ENCODE results near the gene KIF3C. TPM values are rescaled to one million over a fixed set of nuclear protein-coding genes. Genes with fewer than 3 reads are reported as not detected.
"Not testable (repeated sequence)": the region's sequence is repeated elsewhere in the genome, so short reads cannot be mapped to it uniquely, and the experiment has no call there.

KIF3C gene
- 10 to 100 TPM in 2 of 4 donors, 1 to 10 TPM in 2; 6.6 to 14.3 (median 9.3) TPM for total RNA-seq

DNA sequence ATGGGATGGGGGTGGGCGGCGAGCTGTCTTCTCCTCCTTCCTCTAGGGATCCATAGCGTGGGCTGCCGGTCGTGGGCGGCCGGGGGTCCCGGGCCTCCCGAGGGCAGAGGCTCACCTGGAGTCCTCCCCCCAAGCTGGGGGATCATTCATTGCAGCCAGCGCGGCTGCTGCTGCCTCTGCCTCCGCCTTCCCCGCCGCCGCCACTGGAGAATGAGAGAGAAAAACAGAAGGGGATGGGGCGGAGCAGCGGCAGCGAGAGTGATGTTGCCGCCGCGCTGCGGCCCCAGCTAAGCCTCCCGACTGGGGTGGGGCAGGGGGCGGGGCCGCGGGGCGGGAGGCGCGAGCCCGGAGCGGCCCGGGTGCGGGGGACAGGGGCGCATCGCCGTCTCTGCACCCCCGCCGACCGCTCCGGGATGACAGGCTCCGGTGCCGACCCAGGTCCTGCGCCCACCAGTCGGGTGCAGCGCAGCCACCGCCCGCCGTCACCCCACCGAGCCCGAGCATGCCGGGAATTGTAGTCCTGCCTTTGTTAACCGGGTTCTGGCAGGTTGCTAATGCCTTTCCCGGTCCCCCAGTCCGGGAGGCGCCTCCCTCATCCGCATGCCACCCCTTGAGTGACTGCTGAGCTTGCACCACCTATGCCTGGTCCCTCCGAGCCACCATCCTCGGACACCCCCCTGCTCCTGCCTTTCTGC lies at the start of gene KIF3C:
KIF3C (minus strand) TSS at position 225 of the 695 bp plus-strand sequence. CDS start 580 bp downstream, outside the sequence.
- H3K4me1 ChIP-seq, result peaks cover 10 to 54% (median 47%) of the 10 kb centered on the region in 4 donors
- H3K9me3 ChIP-seq, result no peaks in the 10 kb centered on the region
- H3K36me3 ChIP-seq, result no peaks in the 10 kb centered on the region
- no peak for DNase-seq (ENCODE audit: extremely low spot score)
- intact Hi-C loops (cut with DNase I), result loop anchor here (5.0 kb wide), 1 partner anchor 50 kb away; the partner anchor contains the start of gene RAB10
- peak within 1 kb of the TSS; percentile 72 to 84 (median 76) for H3K27ac ChIP-seq (replicated peaks in 1 of 4)
- H3K4me3 ChIP-seq, result peak within 1 kb of the TSS; percentile 84 to 94 (median 90)
- no peaks in the 10 kb centered on the region for H3K27me3 ChIP-seq
- 0% methylated on average over 18 of the region's 58 CpGs for WGBS
- TF ChIP-seq, protein P1, sequence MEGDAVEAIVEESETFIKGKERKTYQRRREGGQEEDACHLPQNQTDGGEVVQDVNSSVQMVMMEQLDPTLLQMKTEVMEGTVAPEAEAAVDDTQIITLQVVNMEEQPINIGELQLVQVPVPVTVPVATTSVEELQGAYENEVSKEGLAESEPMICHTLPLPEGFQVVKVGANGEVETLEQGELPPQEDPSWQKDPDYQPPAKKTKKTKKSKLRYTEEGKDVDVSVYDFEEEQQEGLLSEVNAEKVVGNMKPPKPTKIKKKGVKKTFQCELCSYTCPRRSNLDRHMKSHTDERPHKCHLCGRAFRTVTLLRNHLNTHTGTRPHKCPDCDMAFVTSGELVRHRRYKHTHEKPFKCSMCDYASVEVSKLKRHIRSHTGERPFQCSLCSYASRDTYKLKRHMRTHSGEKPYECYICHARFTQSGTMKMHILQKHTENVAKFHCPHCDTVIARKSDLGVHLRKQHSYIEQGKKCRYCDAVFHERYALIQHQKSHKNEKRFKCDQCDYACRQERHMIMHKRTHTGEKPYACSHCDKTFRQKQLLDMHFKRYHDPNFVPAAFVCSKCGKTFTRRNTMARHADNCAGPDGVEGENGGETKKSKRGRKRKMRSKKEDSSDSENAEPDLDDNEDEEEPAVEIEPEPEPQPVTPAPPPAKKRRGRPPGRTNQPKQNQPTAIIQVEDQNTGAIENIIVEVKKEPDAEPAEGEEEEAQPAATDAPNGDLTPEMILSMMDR (IDR thresholded peaks at IDR 0.05), result no peak
- TF ChIP-seq POLR2AphosphoS5 (IDR thresholded peaks at IDR 0.05) (no peak), POLR2A (IDR thresholded peaks at IDR 0.05; ENCODE audit: low read depth) (no peak), EP300 (IDR thresholded peaks at IDR 0.05) (no peak)

DNA sequence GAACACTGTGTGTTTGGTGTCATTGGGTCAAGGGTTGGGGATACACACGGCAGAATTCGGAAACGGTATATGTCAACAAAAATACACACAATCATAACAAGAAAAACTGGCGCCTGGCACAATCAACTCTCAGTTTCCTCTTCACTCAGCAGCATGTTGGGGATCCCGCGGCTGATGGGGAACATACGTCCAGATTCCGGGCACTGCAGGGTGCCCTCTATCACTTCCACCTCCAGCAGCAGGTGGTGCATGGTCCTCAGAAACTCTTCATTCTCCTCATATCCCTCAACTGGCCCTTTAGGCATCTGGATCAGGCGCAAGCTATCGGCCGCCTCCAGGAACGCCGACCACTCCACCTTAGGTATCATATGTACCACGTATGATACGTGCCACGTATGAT lies 45.8 kb upstream of the KIF3C start:
- 93% methylated on average over 16 of the region's 16 CpGs for WGBS
- H3K36me3 ChIP-seq; H3K9me3 ChIP-seq; H3K4me3 ChIP-seq; H3K4me1 ChIP-seq; H3K27me3 ChIP-seq; intact Hi-C loops (cut with DNase I); DNase-seq (ENCODE audit: extremely low spot score); H3K27ac ChIP-seq (replicated peaks in 1 of 4): not testable (repeated sequence)

DNA sequence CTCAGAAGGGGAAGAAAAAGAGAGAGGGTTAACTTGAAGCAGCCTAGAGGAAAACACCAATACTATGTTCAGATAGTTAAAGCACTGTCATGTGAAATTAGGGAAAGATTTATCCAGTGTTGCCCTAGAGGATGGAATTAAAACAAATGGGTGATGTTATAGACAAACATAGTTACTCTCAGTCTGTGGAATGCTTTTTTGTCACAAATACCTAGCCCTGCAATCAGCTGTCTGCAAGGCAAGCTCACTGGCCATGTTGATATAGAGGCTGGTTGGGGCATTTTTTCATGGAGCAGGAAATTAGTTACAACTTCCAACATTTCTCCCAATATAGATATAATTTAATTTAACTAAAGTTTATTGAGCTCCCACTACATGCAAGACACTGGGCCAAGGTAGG lies 43.2 kb upstream of the KIF3C start:
- Histone ChIP-seq H3K27me3 (no peaks in the 10 kb centered on the region), H3K27ac (replicated peaks in 1 of 4) (no peak overlapping the region), H3K4me1 (no peaks in the 10 kb centered on the region), H3K36me3 (no peaks in the 10 kb centered on the region), H3K4me3 (no peak overlapping the region), H3K9me3 (no peaks in the 10 kb centered on the region)
- DNase-seq (ENCODE audit: extremely low spot score), result no peak
- intact Hi-C loops (cut with DNase I), result no loop called here
- TF ChIP-seq EP300 (IDR thresholded peaks at IDR 0.05) (no peak), POLR2A (IDR thresholded peaks at IDR 0.05; ENCODE audit: low read depth) (no peak), POLR2AphosphoS5 (IDR thresholded peaks at IDR 0.05) (no peak)
- TF ChIP-seq, protein P1 (IDR thresholded peaks at IDR 0.05), result no peak

DNA sequence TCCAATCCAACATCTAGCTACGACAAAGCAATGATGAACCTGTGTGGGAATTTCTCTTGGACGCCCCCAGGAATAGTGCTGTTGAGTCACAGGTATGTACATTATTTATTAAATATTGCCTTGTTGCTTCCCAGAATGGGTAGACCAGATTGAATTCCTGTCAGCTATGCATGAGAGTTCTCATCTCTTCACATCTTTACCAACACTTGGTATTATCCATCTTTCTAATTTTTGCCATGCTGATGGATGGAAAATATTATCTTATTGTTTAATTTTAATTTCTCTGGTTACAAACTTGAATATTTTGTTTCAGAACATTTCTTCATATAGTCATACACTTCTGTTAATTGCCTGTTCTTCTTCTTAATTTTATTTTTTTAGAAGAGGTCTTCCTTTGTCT lies 42.0 kb upstream of the KIF3C start:
- no peak for DNase-seq (ENCODE audit: extremely low spot score)
- TF ChIP-seq POLR2A (IDR thresholded peaks at IDR 0.05; ENCODE audit: low read depth), result no peak
- intact Hi-C loops (cut with DNase I), result no loop called here
- WGBS, result 94% methylated on average over 2 of the region's 2 CpGs
- no peak overlapping the region for H3K27ac ChIP-seq (replicated peaks in 1 of 4)
- H3K36me3 ChIP-seq, result no peaks in the 10 kb centered on the region
- H3K4me1 ChIP-seq, result no peaks in the 10 kb centered on the region
- no peaks in the 10 kb centered on the region for H3K9me3 ChIP-seq
- H3K4me3 ChIP-seq, result no peak overlapping the region
- H3K27me3 ChIP-seq, result no peaks in the 10 kb centered on the region

DNA sequence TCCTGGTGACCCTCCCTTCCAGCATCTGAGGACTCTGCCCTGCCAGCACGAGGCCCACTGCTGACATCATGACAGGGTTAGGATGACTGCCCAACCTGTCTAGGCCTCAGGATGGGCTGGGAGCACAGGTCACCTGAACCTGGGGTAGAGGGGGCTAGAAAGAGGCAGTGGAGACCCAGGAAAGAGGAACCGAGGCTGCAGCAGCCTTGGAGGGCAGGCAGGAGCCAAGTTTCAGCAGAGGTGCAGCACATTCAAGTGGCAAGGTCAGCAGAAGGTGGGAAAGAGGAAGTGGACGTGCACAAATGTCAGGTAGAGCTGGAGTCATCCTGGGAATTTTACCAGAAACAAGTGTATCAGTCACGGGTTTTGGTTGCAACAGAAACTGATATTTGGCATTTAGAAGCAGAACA lies 37.9 kb upstream of the KIF3C start:
- Histone ChIP-seq H3K27ac (replicated peaks in 1 of 4) (no peak overlapping the region), H3K36me3 (no peaks in the 10 kb centered on the region), H3K9me3 (no peaks in the 10 kb centered on the region), H3K27me3 (no peaks in the 10 kb centered on the region), H3K4me3 (no peak overlapping the region), H3K4me1 (peaks cover 11 to 16% (median 15%) of the 10 kb centered on the region in 4 donors)
- no peak for TF ChIP-seq POLR2A (IDR thresholded peaks at IDR 0.05; ENCODE audit: low read depth)
- TF ChIP-seq EP300 (IDR thresholded peaks at IDR 0.05), result no peak
- TF ChIP-seq, protein P1 (IDR thresholded peaks at IDR 0.05), result no peak
- TF ChIP-seq POLR2AphosphoS5 (IDR thresholded peaks at IDR 0.05), result no peak
- intact Hi-C loops (cut with DNase I), result no loop called here
- no peak for DNase-seq (ENCODE audit: extremely low spot score)
- 72% methylated on average over 4 of the region's 4 CpGs for WGBS
